HEK293 (cell line): ENCODE results near the gene PLD6.

ENCODE experiments used
- CTCF ChIA-PET: fragments of 350-600 bp; formaldehyde crosslinking; extraction: SDS; loops from one replicate; lab custom pipeline; 2021; ENCODE audit warnings: antibody characterized with exemption; lab: Yijun Ruan, JAX
- POLR2A ChIA-PET: fragments of 300-600 bp; formaldehyde crosslinking; extraction: SDS; loops from one replicate; lab custom pipeline; 2020; ENCODE audit warnings: antibody characterized with exemption, inconsistent platforms; lab: Yijun Ruan, JAX
- H3K27ac ChIP-seq: fragments of 200-500 bp; sonication (Bioruptor generic); 2 replicates; pipeline ENCODE4 v1.5.1; 2014; ENCODE audit warnings: low read depth, low read length, control low read depth, inconsistent platforms; ENCODE audit errors: extremely low read depth
- H3K36me3 ChIP-seq, 2 experiments: fragments of 200-500 bp in 1 of 2; sonication (Bioruptor generic) in 1 of 2; 1 replicate in 1 of 2; 2 replicates in 1 of 2; pipeline ENCODE4 v1.5.1; 2014 to 2017; ENCODE audit warnings: inconsistent platforms in 2 of 2, low read length in 2 of 2; ENCODE audit not compliant: control insufficient read depth in 2 of 2, insufficient read depth in 1 of 2
- H3K4me1 ChIP-seq: fragments of 200-500 bp; sonication (Bioruptor generic); 2 replicates; pipeline ENCODE4 v1.5.1; 2014; ENCODE audit warnings: mild to moderate bottlenecking, low read length, inconsistent platforms; ENCODE audit not compliant: control insufficient read depth, insufficient read depth
- H3K4me3 ChIP-seq: 2 replicates; pipeline ENCODE4 v1.5.1; 2011; ENCODE audit warnings: low read depth, mild to moderate bottlenecking, control low read depth, low read length, moderate library complexity
- H3K9me3 ChIP-seq: fragments of 200-500 bp; sonication (Bioruptor generic); 2 replicates; pipeline ENCODE4 v1.5.1; 2014; ENCODE audit warnings: low read depth, low read length, inconsistent platforms; ENCODE audit not compliant: control insufficient read depth, insufficient read depth
- HOXC10 ChIP-seq: sonication (generic); formaldehyde crosslinking; IDR thresholded peaks from 2 replicates; pipeline ENCODE4 v1.8.1; 2023; ENCODE audit warnings: mild to moderate bottlenecking, missing genetic modification reagents
- KLF8 ChIP-seq: fragments of 450-650 bp; formaldehyde crosslinking; IDR thresholded peaks from 2 replicates; pipeline ENCODE4 v1.5.1; 2016; ENCODE audit warnings: missing biosample characterization, missing genetic modification characterization
- KLF9 ChIP-seq: fragments of 450-650 bp; formaldehyde crosslinking; IDR thresholded peaks from 2 replicates; pipeline ENCODE4 v1.5.1; 2016; ENCODE audit warnings: missing biosample characterization, missing genetic modification characterization, low read depth
- MEIS1 ChIP-seq: sonication (generic); formaldehyde crosslinking; IDR thresholded peaks from 2 replicates; pipeline ENCODE4 v1.8.1; 2022; ENCODE audit warnings: missing genetic modification reagents, mild to moderate bottlenecking, borderline replicate concordance
- OSR2 ChIP-seq: fragments of 450-650 bp; formaldehyde crosslinking; IDR thresholded peaks from 2 replicates; pipeline ENCODE4 v1.5.1; 2016; ENCODE audit warnings: missing biosample characterization, missing genetic modification characterization
- PRDM1 ChIP-seq: fragments of 450-650 bp; formaldehyde crosslinking; IDR thresholded peaks from 2 replicates; pipeline ENCODE4; 2016; ENCODE audit warnings: missing biosample characterization, missing genetic modification characterization
- RBAK ChIP-seq: fragments of 450-650 bp; formaldehyde crosslinking; IDR thresholded peaks from 2 replicates; pipeline ENCODE4 v1.5.1; 2016; ENCODE audit warnings: missing biosample characterization, missing genetic modification characterization
- REPIN1 ChIP-seq: fragments of 450-650 bp; formaldehyde crosslinking; IDR thresholded peaks from 2 replicates; pipeline ENCODE4 v1.5.1; 2017; ENCODE audit warnings: missing biosample characterization, missing genetic modification characterization, low read depth
- ZFP69B ChIP-seq: fragments of 450-650 bp; formaldehyde crosslinking; IDR thresholded peaks from 2 replicates; pipeline ENCODE4 v1.5.1; 2016; ENCODE audit warnings: missing biosample characterization, missing genetic modification characterization
- ZNF132 ChIP-seq: fragments of 450-650 bp; formaldehyde crosslinking; IDR thresholded peaks from 2 replicates; pipeline ENCODE4 v1.5.1; 2017; ENCODE audit warnings: missing biosample characterization, missing genetic modification characterization, borderline replicate concordance
- ZNF221 ChIP-seq: fragments of 450-650 bp; formaldehyde crosslinking; IDR thresholded peaks from 2 replicates; pipeline ENCODE4 v1.5.1; 2017; ENCODE audit warnings: missing biosample characterization, missing genetic modification characterization, borderline replicate concordance
- ZNF324 ChIP-seq: fragments of 450-650 bp; formaldehyde crosslinking; IDR thresholded peaks from 2 replicates; pipeline ENCODE4 v1.5.1; 2016; ENCODE audit warnings: missing biosample characterization, missing genetic modification characterization
- ZNF658 ChIP-seq: fragments of 450-650 bp; formaldehyde crosslinking; IDR thresholded peaks from 2 replicates; pipeline ENCODE4; 2016; ENCODE audit warnings: missing biosample characterization, missing genetic modification characterization
- ZNF660 ChIP-seq: fragments of 450-650 bp; IDR thresholded peaks from 2 replicates; pipeline ENCODE4 v1.5.1; 2018; ENCODE audit warnings: missing biosample characterization, mild to moderate bottlenecking, missing genetic modification characterization
- ZNF664 ChIP-seq: fragments of 450-650 bp; formaldehyde crosslinking; IDR thresholded peaks from 2 replicates; pipeline ENCODE4 v1.5.1; 2016; ENCODE audit warnings: missing biosample characterization, missing genetic modification characterization
- ZNF707 ChIP-seq: fragments of 450-650 bp; formaldehyde crosslinking; IDR thresholded peaks from 2 replicates; pipeline ENCODE4 v1.5.1; 2016; ENCODE audit warnings: missing biosample characterization, missing genetic modification characterization
- ZNF785 ChIP-seq: fragments of 450-650 bp; formaldehyde crosslinking; IDR thresholded peaks from 2 replicates; pipeline ENCODE4 v1.5.1; 2016; ENCODE audit warnings: missing biosample characterization, missing genetic modification characterization
- ZNF791 ChIP-seq: fragments of 450-650 bp; formaldehyde crosslinking; IDR thresholded peaks from 2 replicates; pipeline ENCODE4 v1.5.1; 2016; ENCODE audit warnings: missing biosample characterization, missing genetic modification characterization
- ZNF837 ChIP-seq: fragments of 450-650 bp; formaldehyde crosslinking; IDR thresholded peaks from 2 replicates; pipeline ENCODE4 v1.5.1; 2016; ENCODE audit warnings: missing biosample characterization, missing genetic modification characterization
- ZNF843 ChIP-seq: fragments of 450-650 bp; formaldehyde crosslinking; IDR thresholded peaks from 2 replicates; pipeline ENCODE4 v1.5.1; 2016; ENCODE audit warnings: missing biosample characterization, missing genetic modification characterization
- TF ChIP-seq, protein P1 (sequence below): fragments of 450-650 bp; formaldehyde crosslinking; IDR thresholded peaks from 2 replicates; pipeline ENCODE4 v1.5.1; 2017; ENCODE audit warnings: missing biosample characterization, missing genetic modification characterization
- TF ChIP-seq, protein P2 (sequence below): fragments of 450-650 bp; formaldehyde crosslinking; IDR thresholded peaks from 2 replicates; pipeline ENCODE4 v1.5.1; 2016; ENCODE audit warnings: missing biosample characterization, missing genetic modification characterization

The PLD6 gene

DNA sequence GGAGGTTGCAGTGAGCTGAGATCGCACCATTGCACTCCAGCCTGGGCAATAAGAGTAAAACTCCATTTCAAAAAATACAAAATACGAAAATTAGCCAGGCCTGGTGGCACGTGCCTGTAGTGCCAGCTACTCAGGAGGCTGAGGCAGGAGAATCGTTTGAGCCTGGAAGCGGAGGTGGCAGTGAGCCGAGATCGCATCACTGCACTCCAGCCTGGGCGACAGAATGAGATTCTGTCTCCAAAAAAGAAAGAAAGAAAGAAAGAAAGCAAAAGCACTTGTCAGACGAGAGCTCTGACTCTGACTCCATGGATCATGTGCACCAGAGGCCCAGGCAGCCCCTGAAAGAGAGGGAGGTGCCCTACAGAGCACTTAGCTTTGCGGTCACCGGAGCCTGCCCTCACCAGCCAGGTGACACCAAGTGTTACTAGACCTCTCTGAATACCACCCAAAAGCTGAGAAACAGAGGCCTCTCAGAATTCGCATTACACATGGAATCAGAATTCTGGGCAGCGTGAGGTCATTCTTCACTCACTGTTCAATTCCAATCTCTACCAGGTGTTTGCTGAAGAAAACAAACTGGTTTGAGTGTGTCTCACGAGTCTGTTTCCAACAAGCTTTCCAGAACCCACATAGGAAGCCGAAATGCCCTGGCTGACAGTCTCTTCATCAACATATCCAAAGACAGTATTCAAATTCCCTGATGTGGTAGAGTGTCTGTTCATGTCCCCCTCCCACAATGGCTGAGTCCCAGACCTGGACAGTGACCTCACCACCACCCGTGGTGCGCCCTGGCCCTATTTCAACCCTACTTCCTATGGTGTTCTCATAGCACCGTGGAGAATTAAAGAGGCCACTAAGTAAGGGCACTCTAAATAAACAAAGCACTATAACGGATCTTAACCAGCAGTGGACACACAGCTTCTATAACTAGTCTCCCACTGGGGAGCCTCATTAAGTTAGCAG is 29.4 kb upstream of the PLD6 start (continued):
- no peak for TF ChIP-seq ZNF221
- TF ChIP-seq RBAK (tag by site-specific recombination): no peak
- 0 out of 2 replicates have a peak, but pooled peaks have one; percentile 2 for TF ChIP-seq ZNF660 (tag by site-specific recombination)
- TF ChIP-seq ZNF324: 0 out of 2 replicates have a peak, but pooled peaks have one; percentile 37

DNA sequence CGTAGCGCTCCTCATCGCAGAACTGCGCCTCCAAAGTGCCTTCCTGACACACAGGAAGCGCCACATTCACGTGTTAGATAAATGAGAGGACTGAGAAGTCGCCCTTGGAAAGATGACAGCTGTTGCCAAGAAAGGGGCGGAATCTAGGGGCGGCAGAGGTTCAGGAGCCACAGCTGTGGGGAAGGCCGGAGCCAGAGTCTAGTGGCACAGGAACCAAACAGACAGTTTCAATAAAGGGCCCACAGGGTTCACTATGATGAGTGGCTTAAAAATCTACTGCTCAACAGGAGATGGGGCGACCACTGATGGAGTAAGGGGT is 26.1 kb upstream of the PLD6 start:
- POLR2A ChIA-PET: interaction anchor here (0.6 kb wide), 1 partner anchor 92 kb away, joined by 4 read pairs; no protein-coding TSS in a partner anchor
- no peaks in the 10 kb centered on the region for H3K9me3 ChIP-seq
- H3K36me3 ChIP-seq: peaks cover 27 to 56% of the 10 kb centered on the region in 2 experiments
- H3K4me1 ChIP-seq: peaks cover 7% of the 10 kb centered on the region; the same call in 1 of the 2 replicates
- CTCF ChIA-PET: interaction anchor here (0.8 to 1.1 kb wide), 2 partner anchors 25 to 38 kb away, joined by 3 read pairs; no protein-coding TSS in a partner anchor
- H3K27ac ChIP-seq: 0 out of 2 replicates have a peak overlapping the region, but pooled peaks have one; percentile 30
- no peak overlapping the region for H3K4me3 ChIP-seq
- TF ChIP-seq, protein P1, sequence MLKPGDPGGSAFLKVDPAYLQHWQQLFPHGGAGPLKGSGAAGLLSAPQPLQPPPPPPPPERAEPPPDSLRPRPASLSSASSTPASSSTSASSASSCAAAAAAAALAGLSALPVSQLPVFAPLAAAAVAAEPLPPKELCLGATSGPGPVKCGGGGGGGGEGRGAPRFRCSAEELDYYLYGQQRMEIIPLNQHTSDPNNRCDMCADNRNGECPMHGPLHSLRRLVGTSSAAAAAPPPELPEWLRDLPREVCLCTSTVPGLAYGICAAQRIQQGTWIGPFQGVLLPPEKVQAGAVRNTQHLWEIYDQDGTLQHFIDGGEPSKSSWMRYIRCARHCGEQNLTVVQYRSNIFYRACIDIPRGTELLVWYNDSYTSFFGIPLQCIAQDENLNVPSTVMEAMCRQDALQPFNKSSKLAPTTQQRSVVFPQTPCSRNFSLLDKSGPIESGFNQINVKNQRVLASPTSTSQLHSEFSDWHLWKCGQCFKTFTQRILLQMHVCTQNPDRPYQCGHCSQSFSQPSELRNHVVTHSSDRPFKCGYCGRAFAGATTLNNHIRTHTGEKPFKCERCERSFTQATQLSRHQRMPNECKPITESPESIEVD (tag by site-specific recombination): no peak
- TF ChIP-seq ZNF664 (tag by site-specific recombination) (no peak), RBAK (tag by site-specific recombination) (no peak), ZNF132 (tag by site-specific recombination) (no peak), ZNF837 (tag by site-specific recombination) (no peak), MEIS1 (no peak), KLF9 (tag by site-specific recombination) (no peak), ZFP69B (tag by site-specific recombination) (no peak), ZNF843 (tag by site-specific recombination) (no peak), REPIN1 (tag by site-specific recombination) (no peak), HOXC10 (CRISPR knock-in tag) (no peak), OSR2 (no peak), ZNF658 (tag by site-specific recombination) (no peak), ZNF791 (no peak), ZNF785 (tag by site-specific recombination) (no peak), PRDM1 (tag by site-specific recombination) (no peak), KLF8 (no peak), ZNF707 (tag by site-specific recombination) (no peak)
- TF ChIP-seq, protein P2, sequence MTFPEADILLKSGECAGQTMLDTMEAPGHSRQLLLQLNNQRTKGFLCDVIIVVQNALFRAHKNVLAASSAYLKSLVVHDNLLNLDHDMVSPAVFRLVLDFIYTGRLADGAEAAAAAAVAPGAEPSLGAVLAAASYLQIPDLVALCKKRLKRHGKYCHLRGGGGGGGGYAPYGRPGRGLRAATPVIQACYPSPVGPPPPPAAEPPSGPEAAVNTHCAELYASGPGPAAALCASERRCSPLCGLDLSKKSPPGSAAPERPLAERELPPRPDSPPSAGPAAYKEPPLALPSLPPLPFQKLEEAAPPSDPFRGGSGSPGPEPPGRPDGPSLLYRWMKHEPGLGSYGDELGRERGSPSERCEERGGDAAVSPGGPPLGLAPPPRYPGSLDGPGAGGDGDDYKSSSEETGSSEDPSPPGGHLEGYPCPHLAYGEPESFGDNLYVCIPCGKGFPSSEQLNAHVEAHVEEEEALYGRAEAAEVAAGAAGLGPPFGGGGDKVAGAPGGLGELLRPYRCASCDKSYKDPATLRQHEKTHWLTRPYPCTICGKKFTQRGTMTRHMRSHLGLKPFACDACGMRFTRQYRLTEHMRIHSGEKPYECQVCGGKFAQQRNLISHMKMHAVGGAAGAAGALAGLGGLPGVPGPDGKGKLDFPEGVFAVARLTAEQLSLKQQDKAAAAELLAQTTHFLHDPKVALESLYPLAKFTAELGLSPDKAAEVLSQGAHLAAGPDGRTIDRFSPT (tag by site-specific recombination): no peak
